ENCODE results near the gene IRAK1.

DNA sequence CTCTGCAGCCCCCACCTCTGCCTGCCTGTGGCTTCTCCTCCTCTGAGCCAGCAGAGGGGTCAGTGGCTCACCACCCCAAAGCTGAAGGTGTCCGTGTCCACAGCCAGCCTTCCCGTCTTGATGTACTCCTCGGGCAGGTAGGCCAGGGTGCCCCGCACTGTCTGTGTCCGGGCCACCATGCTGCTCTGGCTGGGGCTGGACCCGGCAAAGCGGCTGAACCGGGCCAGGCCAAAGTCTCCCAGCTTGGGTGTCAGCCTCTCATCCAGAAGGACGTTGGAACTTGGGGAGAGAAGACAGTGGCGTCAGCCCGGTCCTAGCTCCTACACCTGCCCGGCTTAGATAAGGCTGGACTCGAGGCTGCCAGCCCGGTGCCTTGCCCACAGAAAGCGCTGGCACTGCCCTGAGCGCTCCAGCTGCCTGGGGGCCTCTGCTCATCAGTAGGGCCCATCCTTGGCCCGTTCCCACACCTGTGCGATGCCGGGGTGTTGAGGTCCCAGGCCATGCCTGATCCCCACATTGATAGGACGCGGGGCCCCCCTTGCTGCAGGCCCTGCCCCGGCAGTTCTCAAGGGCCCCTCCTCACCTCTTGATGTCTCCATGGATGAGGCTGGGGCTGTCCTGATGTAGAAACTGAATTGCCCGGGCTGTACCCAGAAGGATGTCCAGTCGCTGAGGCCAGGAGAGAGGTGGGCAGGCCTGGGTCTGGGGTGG is 3.2 kb downstream of the IRAK1 start:
- TF ChIP-seq, protein P1, sequence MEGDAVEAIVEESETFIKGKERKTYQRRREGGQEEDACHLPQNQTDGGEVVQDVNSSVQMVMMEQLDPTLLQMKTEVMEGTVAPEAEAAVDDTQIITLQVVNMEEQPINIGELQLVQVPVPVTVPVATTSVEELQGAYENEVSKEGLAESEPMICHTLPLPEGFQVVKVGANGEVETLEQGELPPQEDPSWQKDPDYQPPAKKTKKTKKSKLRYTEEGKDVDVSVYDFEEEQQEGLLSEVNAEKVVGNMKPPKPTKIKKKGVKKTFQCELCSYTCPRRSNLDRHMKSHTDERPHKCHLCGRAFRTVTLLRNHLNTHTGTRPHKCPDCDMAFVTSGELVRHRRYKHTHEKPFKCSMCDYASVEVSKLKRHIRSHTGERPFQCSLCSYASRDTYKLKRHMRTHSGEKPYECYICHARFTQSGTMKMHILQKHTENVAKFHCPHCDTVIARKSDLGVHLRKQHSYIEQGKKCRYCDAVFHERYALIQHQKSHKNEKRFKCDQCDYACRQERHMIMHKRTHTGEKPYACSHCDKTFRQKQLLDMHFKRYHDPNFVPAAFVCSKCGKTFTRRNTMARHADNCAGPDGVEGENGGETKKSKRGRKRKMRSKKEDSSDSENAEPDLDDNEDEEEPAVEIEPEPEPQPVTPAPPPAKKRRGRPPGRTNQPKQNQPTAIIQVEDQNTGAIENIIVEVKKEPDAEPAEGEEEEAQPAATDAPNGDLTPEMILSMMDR (IDR thresholded peaks at IDR 0.05; ENCODE audit: poor library complexity, severe bottlenecking), result no peak
- TF ChIP-seq RAD21 (conservative IDR thresholded peaks at IDR 0.05) (no peak), MXI1 (conservative IDR thresholded peaks at IDR 0.05; ENCODE audit: poor library complexity, severe bottlenecking) (no peak), SMC3 (conservative IDR thresholded peaks at IDR 0.05; ENCODE audit: poor library complexity) (no peak), POLR2AphosphoS5 (IDR thresholded peaks at IDR 0.05) (no peak), EZH2 (IDR thresholded peaks at IDR 0.05; ENCODE audit: borderline replicate concordance, insufficient read depth, low read length, poor library complexity, severe bottlenecking) (no peak)
